T-helper 1 cell treated with Interleukin-12 subunit alpha and Interleukin-12 subunit beta and Interleukin-4 antibody, amounts not matched to agents 30 ng/mL and 1 ng/mL, for 36 hours (primary cell): ENCODE results near the gene ZBTB5. TPM values are rescaled to one million over a fixed set of nuclear protein-coding genes. Genes with fewer than 3 reads are reported as not detected.
"Not testable (repeated sequence)": the region's sequence is repeated elsewhere in the genome, so short reads cannot be mapped to it uniquely, and the experiment has no call there.

Experiments
- intact Hi-C: fragments of 100-400 bp; cut with micrococcal nuclease; formaldehyde crosslinking; loops from one replicate; pipeline ENCODE4 v1.15.1; 2024
- total RNA-seq: library from RNA; stranded (reverse); gene quantifications from 2 replicates; pipeline ENCODE4 v1.2.3, GENCODE V29; 2022

Gene ZBTB5
- total RNA-seq, 1 donor from 2014 or later: 11.5 TPM

GRCh38 chr9:37408933-37409710, 56.1 kb downstream of the ZBTB5 start:
- intact Hi-C loops: no loop called here

GRCh38 chr9:37407468-37407867, 57.8 kb downstream of the ZBTB5 start:
- intact Hi-C loops: no loop called here

- intact Hi-C loops: no loop called here
Observed at GRCh38 chr9:37406603-37407401, 58.4 kb downstream of the ZBTB5 start.

- intact Hi-C loops: no loop called here
Observed at GRCh38 chr9:37405764-37406380, 59.4 kb downstream of the ZBTB5 start.

GRCh38 chr9:37405350-37405749, 59.9 kb downstream of the ZBTB5 start:
- intact Hi-C loops: no loop called here

- intact Hi-C loops: no loop called here
Observed at GRCh38 chr9:37404590-37404989, 60.7 kb downstream of the ZBTB5 start.

GRCh38 chr9:37399336-37399735, 65.9 kb downstream of the ZBTB5 start:
- intact Hi-C loops: no loop called here

- intact Hi-C loops: no loop called here
Observed at GRCh38 chr9:37398464-37399025, 66.7 kb downstream of the ZBTB5 start.

GRCh38 chr9:37397948-37398347, 67.3 kb downstream of the ZBTB5 start:
- intact Hi-C loops: not testable (repeated sequence)

GRCh38 chr9:37395663-37396062, 69.6 kb downstream of the ZBTB5 start:
- intact Hi-C loops: no loop called here

GRCh38 chr9:37395229-37395628, 70.0 kb downstream of the ZBTB5 start:
- intact Hi-C loops: no loop called here

- intact Hi-C loops: no loop called here
Observed at GRCh38 chr9:37392272-37392671, 73.0 kb downstream of the ZBTB5 start.

GRCh38 chr9:37390759-37391158, 74.5 kb downstream of the ZBTB5 start:
- intact Hi-C loops: loop anchor here (1.0 kb wide), 2 partner anchors 394 to 517 kb away; no protein-coding TSS in a partner anchor

Other genes starting within 250 kb of the ZBTB5 start
- 49.6 and 53.9 TPM in 2 replicates for gene GRHPR, start 42.8 kb downstream of the ZBTB5 start, total RNA-seq
- 28.7 and 31.1 TPM in 2 replicates for gene POLR1E, start 20.5 kb upstream of the ZBTB5 start, total RNA-seq
- 3.1 and 5.0 TPM in 2 replicates for gene FBXO10, start 110.9 kb upstream of the ZBTB5 start, total RNA-seq
- gene TOMM5, start 127.1 kb upstream of the ZBTB5 start, total RNA-seq: 79.7 and 83.9 TPM in 2 replicates
- not detected in 2 replicates for gene FRMPD1, start 185.5 kb upstream of the ZBTB5 start, total RNA-seq